SK-N-SH (cell line): ENCODE data around the gene PRELID1. TPM values are rescaled to one million over a fixed set of nuclear protein-coding genes. Genes with fewer than 3 reads are reported as not detected.

Experiments used
- CTCF ChIA-PET: fragments of 300-600, 350-600 bp; formaldehyde crosslinking; extraction: SDS; loops from one replicate; lab custom pipeline; 2021; lab: Yijun Ruan, JAX
- POLR2A ChIA-PET: fragments of 350-600 bp; sonication (Branson Sonifier 250); formaldehyde crosslinking; extraction: SDS; loops from one replicate; lab custom pipeline; 2020; ENCODE audit warnings: antibody characterized with exemption, inconsistent platforms; lab: Yijun Ruan, JAX
- DNase-seq: peaks from one replicate; pipeline ENCODE4 v3.0.0; 2012
- H2AFZ ChIP-seq: fragments of 200-600 bp; sonication (generic); 2 replicates; pipeline ENCODE4 v1.8.1; 2016; ENCODE audit warnings: antibody characterized with exemption, mild to moderate bottlenecking, low read depth
- H3F3A ChIP-seq: fragments of 200-600 bp; sonication (generic); replicated peaks from 2 replicates; pipeline ENCODE3; 2016; ENCODE audit warnings: antibody characterized with exemption, mild to moderate bottlenecking; ENCODE audit not compliant: insufficient read depth
- H3K27ac ChIP-seq, 2 experiments: fragments of 200-500 bp in 1 of 2; fragments of 200-600 bp in 1 of 2; sonication (Bioruptor generic) in 1 of 2; sonication (generic), shearing (Covaris generic) in 1 of 2; 2 replicates each; pipeline versions ENCODE4 v1.5.1 to v1.6.1; 2014 to 2016; ENCODE audit warnings: low read depth in 2 of 2, inconsistent platforms in 1 of 2, low read length in 1 of 2, mild to moderate bottlenecking in 1 of 2, mixed read lengths in 1 of 2
- H3K27me3 ChIP-seq: fragments of 200-600 bp; sonication (generic), shearing (Covaris generic); 2 replicates; pipeline ENCODE4 v1.6.1; 2016; ENCODE audit warnings: mixed run types; ENCODE audit not compliant: insufficient read depth
- H3K36me3 ChIP-seq, 2 experiments: fragments of 200-500 bp in 1 of 2; fragments of 200-600 bp in 1 of 2; sonication (Bioruptor generic) in 1 of 2; sonication (generic) in 1 of 2; replicated peaks in 1 of 2; 2 replicates each; pipeline versions ENCODE3 to v1.5.1; 2014 to 2016; ENCODE audit warnings: low read length in 1 of 2, mild to moderate bottlenecking in 1 of 2; ENCODE audit not compliant: insufficient read depth in 2 of 2, control insufficient read depth in 1 of 2
- H3K4me1 ChIP-seq, 2 experiments: fragments of 200-500 bp in 1 of 2; fragments of 200-600 bp in 1 of 2; sonication (Bioruptor generic) in 1 of 2; sonication (generic), shearing (Covaris generic) in 1 of 2; 2 replicates each; pipeline versions ENCODE4 v1.5.1 to v1.6.1; 2014 to 2016; ENCODE audit warnings: low read depth in 1 of 2, low read length in 1 of 2, mixed run types in 1 of 2; ENCODE audit not compliant: insufficient read depth in 2 of 2, control insufficient read depth in 1 of 2
- H3K4me2 ChIP-seq: fragments of 200-600 bp; sonication (generic), shearing (Covaris generic); 2 replicates; pipeline ENCODE4 v1.6.1; 2017; ENCODE audit warnings: mixed run types
- H3K4me3 ChIP-seq, 2 experiments: fragments of 200-500 bp in 1 of 2; fragments of 200-600 bp in 1 of 2; sonication (Bioruptor generic) in 1 of 2; sonication (generic), shearing (Covaris generic) in 1 of 2; 2 replicates each; pipeline versions ENCODE4 v1.5.1 to v1.8.1; 2014 to 2016; ENCODE audit warnings: low read depth in 2 of 2, inconsistent platforms in 1 of 2, low read length in 1 of 2, mild to moderate bottlenecking in 1 of 2, mixed read lengths in 1 of 2, moderate library complexity in 1 of 2
- H3K79me2 ChIP-seq: fragments of 200-600 bp; sonication (generic); 2 replicates; pipeline ENCODE4 v1.8.1; 2017; ENCODE audit warnings: mild to moderate bottlenecking; ENCODE audit not compliant: insufficient read depth
- H3K9ac ChIP-seq: fragments of 200-600 bp; sonication (generic); 2 replicates; pipeline ENCODE4 v1.6.1; 2017; ENCODE audit warnings: mixed run types
- H3K9me2 ChIP-seq: fragments of 200-600 bp; sonication (generic); 2 replicates; pipeline ENCODE4 v1.6.1; 2017; ENCODE audit warnings: mixed run types
- H3K9me3 ChIP-seq: fragments of 200-600 bp; sonication (generic); 2 replicates; pipeline ENCODE4 v1.6.1; 2017; ENCODE audit warnings: mixed run types, mild to moderate bottlenecking, moderate library complexity
- H4K20me1 ChIP-seq: fragments of 200-600 bp; sonication (generic); 2 replicates; pipeline ENCODE4 v1.6.1; 2017; ENCODE audit warnings: mild to moderate bottlenecking, mixed run types; ENCODE audit not compliant: insufficient read depth
- CTCF ChIP-seq: fragments of 200-600 bp; sonication (generic); IDR thresholded peaks from 2 replicates; pipeline ENCODE4 v1.6.1; 2017; ENCODE audit warnings: antibody characterized with exemption, mild to moderate bottlenecking, moderate library complexity
- ELF1 ChIP-seq: IDR thresholded peaks from 2 replicates; pipeline ENCODE4 v1.4.0; 2012
- EP300 ChIP-seq, 2 experiments: IDR thresholded peaks; 2 replicates each; pipeline versions ENCODE4 v1.4.0 to v1.6.1; 2012; ENCODE audit warnings: borderline replicate concordance in 1 of 2, low read depth in 1 of 2, low read length in 1 of 2
- EZH2phosphoT487 ChIP-seq: fragments of 200-600 bp; sonication (generic); IDR thresholded peaks from 2 replicates; pipeline ENCODE4 v1.6.1; 2017; ENCODE audit warnings: low read depth, mixed run types, mild to moderate bottlenecking, antibody characterized with exemption, moderate library complexity, borderline replicate concordance
- FOXJ3 ChIP-seq: sonication (generic); formaldehyde crosslinking; IDR thresholded peaks from 2 replicates; pipeline ENCODE4 v1.5.1; 2020; ENCODE audit warnings: mild to moderate bottlenecking, missing genetic modification reagents
- MXI1 ChIP-seq: IDR thresholded peaks from 2 replicates; pipeline ENCODE4 v1.6.1; 2012; ENCODE audit warnings: mild to moderate bottlenecking, low read depth, low read length, improper control_type of control experiment
- NFIC ChIP-seq: IDR thresholded peaks from 2 replicates; pipeline ENCODE4 v1.4.0; 2012; ENCODE audit warnings: borderline replicate concordance
- RAD21 ChIP-seq: IDR thresholded peaks from 2 replicates; pipeline ENCODE4 v1.6.1; 2012; ENCODE audit warnings: mild to moderate bottlenecking, low read length
- REST ChIP-seq: IDR thresholded peaks from 2 replicates; pipeline ENCODE4 v1.6.1; 2012; ENCODE audit warnings: mild to moderate bottlenecking, low read depth, low read length, moderate library complexity
- RXRA ChIP-seq: IDR thresholded peaks from 2 replicates; pipeline ENCODE4 v1.4.0; 2012; ENCODE audit warnings: low read depth, mild to moderate bottlenecking, borderline replicate concordance
- SIN3A ChIP-seq: IDR thresholded peaks from 2 replicates; pipeline ENCODE4 v1.6.1; 2012; ENCODE audit warnings: low read depth, mild to moderate bottlenecking, low read length, moderate library complexity, borderline replicate concordance
- TAF1 ChIP-seq: IDR thresholded peaks from 2 replicates; pipeline ENCODE4 v1.6.1; 2012; ENCODE audit warnings: low read depth, mild to moderate bottlenecking, low read length, moderate library complexity, borderline replicate concordance
- TCF12 ChIP-seq: IDR thresholded peaks from 2 replicates; pipeline ENCODE4 v1.4.0; 2012
- TEAD4 ChIP-seq: IDR thresholded peaks from 2 replicates; pipeline ENCODE4 v1.4.0; 2012; ENCODE audit warnings: mild to moderate bottlenecking, borderline replicate concordance; ENCODE audit not compliant: insufficient read depth
- WGBS: methylation state at CpG from one replicate; pipeline ENCODE4 v1.1.6; 2017; ENCODE audit warnings: low lambda C conversion rate; 5-methylcytosine and 5-hydroxymethylcytosine counted together
- polyA plus RNA-seq, 3 experiments: library from polyadenylated mRNA; depleted of rRNA; stranded (reverse); fragments of >200 nt; gene quantifications; 2 replicates each; pipeline ENCODE4 v1.2.3, GENCODE V29; 2012
- TF ChIP-seq, protein P1 (sequence below): fragments of 150-350 bp; IDR thresholded peaks from 2 replicates; pipeline ENCODE4 v1.6.1; 2016; ENCODE audit warnings: mild to moderate bottlenecking, low read depth, low read length

Gene PRELID1
- polyA plus RNA-seq, 1 of the 3 experiments (the other 2 are of a cell fraction): 344 TPM

GRCh38 chr5:177320879-177321278, 17.3 kb downstream of the PRELID1 start:
- CTCF ChIA-PET: interaction anchor here (1.0 kb wide), 2 partner anchors 12 to 133 kb away, joined by 4 read pairs; no protein-coding TSS in a partner anchor

More at GRCh38 chr5:177320879-177321278, 17.3 kb downstream of the PRELID1 start:
- Histone ChIP-seq H3K4me3 (no peak overlapping the region), H3K27me3 (no peaks in the 10 kb centered on the region), H3F3A (peaks cover 5% of the 10 kb centered on the region), H3K27ac (no peak overlapping the region), H3K4me2 (no peak overlapping the region), H3K79me2 (no peaks in the 10 kb centered on the region), H3K9me2 (no peaks in the 10 kb centered on the region), H3K36me3 (peaks cover 0 to 8% of the 10 kb centered on the region in 2 experiments), H2AFZ (no peak overlapping the region), H3K9ac (no peak overlapping the region), H3K9me3 (no peaks in the 10 kb centered on the region), H3K4me1 (peaks cover 0 to 2% of the 10 kb centered on the region in 2 experiments; a peak in 1 of 4 replicates), H4K20me1 (0 out of 2 replicates have a peak, but pooled peaks cover 7% of the 10 kb centered on the region)
- WGBS: 90% methylated on average over 7 of the region's 7 CpGs
- no peak for DNase-seq
- POLR2A ChIA-PET: no interaction called here
- TF ChIP-seq, protein P1, sequence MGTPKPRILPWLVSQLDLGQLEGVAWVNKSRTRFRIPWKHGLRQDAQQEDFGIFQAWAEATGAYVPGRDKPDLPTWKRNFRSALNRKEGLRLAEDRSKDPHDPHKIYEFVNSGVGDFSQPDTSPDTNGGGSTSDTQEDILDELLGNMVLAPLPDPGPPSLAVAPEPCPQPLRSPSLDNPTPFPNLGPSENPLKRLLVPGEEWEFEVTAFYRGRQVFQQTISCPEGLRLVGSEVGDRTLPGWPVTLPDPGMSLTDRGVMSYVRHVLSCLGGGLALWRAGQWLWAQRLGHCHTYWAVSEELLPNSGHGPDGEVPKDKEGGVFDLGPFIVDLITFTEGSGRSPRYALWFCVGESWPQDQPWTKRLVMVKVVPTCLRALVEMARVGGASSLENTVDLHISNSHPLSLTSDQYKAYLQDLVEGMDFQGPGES: no peak
- TF ChIP-seq SIN3A: no peak
- TF ChIP-seq FOXJ3 (CRISPR knock-in tag): no peak
- TF ChIP-seq CTCF: no peak
- no peak for TF ChIP-seq ELF1
- TF ChIP-seq EZH2phosphoT487: no peak
- no peak for TF ChIP-seq RXRA
- no peak for TF ChIP-seq TEAD4
- TF ChIP-seq REST: no peak
- TF ChIP-seq MXI1: no peak
- TF ChIP-seq RAD21: no peak
- no peak for TF ChIP-seq EP300 (IDR thresholded peaks at IDR 0.05; ENCODE audit: borderline replicate concordance in 1 of 2, low read depth in 1 of 2, low read length in 1 of 2)
- no peak for TF ChIP-seq TAF1
- TF ChIP-seq NFIC: no peak
- no peak for TF ChIP-seq TCF12
